ENCODE data around the gene CLEC7A.

DNA sequence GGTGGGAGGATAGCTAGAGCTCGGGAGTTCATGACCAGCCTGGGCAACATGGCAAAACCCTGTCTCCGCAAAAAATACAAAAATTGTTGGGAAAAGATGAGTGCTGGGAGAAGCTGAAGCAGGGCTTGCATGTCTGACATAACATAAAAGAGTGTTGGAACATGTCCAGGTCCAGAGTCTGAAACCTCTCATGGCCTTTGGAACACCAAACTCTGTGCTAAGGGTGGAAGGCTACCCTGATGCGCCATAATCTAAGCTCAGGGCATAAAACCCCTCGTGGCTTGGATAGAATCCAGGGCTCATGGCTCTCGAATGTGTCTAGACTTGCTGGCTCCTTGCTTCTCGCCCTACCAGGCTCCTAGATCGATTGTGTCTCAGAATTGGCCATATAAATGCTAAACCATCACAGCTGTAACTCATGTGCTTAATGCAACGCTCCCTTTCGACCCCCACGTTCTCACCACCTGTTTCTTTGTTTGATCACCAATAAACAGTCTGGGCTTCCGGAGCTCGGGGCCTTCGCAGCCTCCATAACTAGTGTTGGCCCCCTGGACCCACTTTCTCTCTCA is 6.7 kb upstream of the CLEC7A start:
- TF ChIP-seq, protein P1, sequence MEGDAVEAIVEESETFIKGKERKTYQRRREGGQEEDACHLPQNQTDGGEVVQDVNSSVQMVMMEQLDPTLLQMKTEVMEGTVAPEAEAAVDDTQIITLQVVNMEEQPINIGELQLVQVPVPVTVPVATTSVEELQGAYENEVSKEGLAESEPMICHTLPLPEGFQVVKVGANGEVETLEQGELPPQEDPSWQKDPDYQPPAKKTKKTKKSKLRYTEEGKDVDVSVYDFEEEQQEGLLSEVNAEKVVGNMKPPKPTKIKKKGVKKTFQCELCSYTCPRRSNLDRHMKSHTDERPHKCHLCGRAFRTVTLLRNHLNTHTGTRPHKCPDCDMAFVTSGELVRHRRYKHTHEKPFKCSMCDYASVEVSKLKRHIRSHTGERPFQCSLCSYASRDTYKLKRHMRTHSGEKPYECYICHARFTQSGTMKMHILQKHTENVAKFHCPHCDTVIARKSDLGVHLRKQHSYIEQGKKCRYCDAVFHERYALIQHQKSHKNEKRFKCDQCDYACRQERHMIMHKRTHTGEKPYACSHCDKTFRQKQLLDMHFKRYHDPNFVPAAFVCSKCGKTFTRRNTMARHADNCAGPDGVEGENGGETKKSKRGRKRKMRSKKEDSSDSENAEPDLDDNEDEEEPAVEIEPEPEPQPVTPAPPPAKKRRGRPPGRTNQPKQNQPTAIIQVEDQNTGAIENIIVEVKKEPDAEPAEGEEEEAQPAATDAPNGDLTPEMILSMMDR (IDR thresholded peaks at IDR 0.05), result no peak
- no peak for TF ChIP-seq POLR2AphosphoS5 (IDR thresholded peaks at IDR 0.05)
